Upper lobe of left lung (tissue), 4 donors: Measurements from ENCODE around the gene DCLK1.

Source experiments
- EP300 ChIP-seq, 4 donors: sonication (generic); formaldehyde crosslinking; IDR thresholded peaks; one replicate each; pipeline ENCODE4 v1.5.1; 2017; ENCODE audit warnings: antibody characterized with exemption in 4 of 4, control low read depth in 2 of 4
- POLR2AphosphoS5 ChIP-seq, 2 donors: sonication (generic); formaldehyde crosslinking; IDR thresholded peaks; one replicate each; pipeline ENCODE4 v1.5.1; 2017; ENCODE audit warnings: antibody characterized with exemption in 2 of 2
- TF ChIP-seq, protein P1 (sequence below), 6 experiments: fragments of 450-650 bp in 4 of 6; fragments of 200-600 bp in 2 of 6; sonication (generic) in 2 of 6; IDR thresholded peaks; one replicate each; pipeline ENCODE4 v1.5.1; 2016 to 2019; ENCODE audit warnings: antibody characterized with exemption in 6 of 6

GRCh38 chr13:35768551-35768950 is 362.6 kb downstream of the DCLK1 start:
- TF ChIP-seq, protein P1, sequence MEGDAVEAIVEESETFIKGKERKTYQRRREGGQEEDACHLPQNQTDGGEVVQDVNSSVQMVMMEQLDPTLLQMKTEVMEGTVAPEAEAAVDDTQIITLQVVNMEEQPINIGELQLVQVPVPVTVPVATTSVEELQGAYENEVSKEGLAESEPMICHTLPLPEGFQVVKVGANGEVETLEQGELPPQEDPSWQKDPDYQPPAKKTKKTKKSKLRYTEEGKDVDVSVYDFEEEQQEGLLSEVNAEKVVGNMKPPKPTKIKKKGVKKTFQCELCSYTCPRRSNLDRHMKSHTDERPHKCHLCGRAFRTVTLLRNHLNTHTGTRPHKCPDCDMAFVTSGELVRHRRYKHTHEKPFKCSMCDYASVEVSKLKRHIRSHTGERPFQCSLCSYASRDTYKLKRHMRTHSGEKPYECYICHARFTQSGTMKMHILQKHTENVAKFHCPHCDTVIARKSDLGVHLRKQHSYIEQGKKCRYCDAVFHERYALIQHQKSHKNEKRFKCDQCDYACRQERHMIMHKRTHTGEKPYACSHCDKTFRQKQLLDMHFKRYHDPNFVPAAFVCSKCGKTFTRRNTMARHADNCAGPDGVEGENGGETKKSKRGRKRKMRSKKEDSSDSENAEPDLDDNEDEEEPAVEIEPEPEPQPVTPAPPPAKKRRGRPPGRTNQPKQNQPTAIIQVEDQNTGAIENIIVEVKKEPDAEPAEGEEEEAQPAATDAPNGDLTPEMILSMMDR (IDR thresholded peaks at IDR 0.05): no peak
- TF ChIP-seq POLR2AphosphoS5 (IDR thresholded peaks at IDR 0.05) (no peak), EP300 (IDR thresholded peaks at IDR 0.05) (no peak)
